PFSK-1 (cell line): ENCODE data around the gene THSD7B.

Experiments used
- FOXP2 ChIP-seq: optimal IDR thresholded peaks from 2 replicates; pipeline ENCODE3; 2011; ENCODE audit warnings: borderline replicate concordance, control low read depth, inconsistent platforms; ENCODE audit not compliant: insufficient read depth; ENCODE audit errors: extremely low read length, extremely low read depth
- SIN3A ChIP-seq: IDR thresholded peaks from 2 replicates; pipeline ENCODE4 v1.6.1; 2012; ENCODE audit warnings: mild to moderate bottlenecking, low read length, moderate library complexity, borderline replicate concordance; ENCODE audit not compliant: insufficient read depth
- TAF1 ChIP-seq: IDR thresholded peaks from 2 replicates; pipeline ENCODE4 v1.6.1; 2012; ENCODE audit warnings: low read length, control low read depth, borderline replicate concordance; ENCODE audit not compliant: insufficient read depth
- TF ChIP-seq, protein P1 (sequence below), 2 experiments: IDR thresholded peaks; 2 replicates each; pipeline versions ENCODE4 v1.6.1 to v1.8.0; 2011 to 2012; ENCODE audit warnings: low read depth in 2 of 2, low read length in 2 of 2, control low read depth in 1 of 2, inconsistent platforms in 1 of 2, mild to moderate bottlenecking in 1 of 2, moderate library complexity in 1 of 2; ENCODE audit not compliant: insufficient read depth in 1 of 2

- no peak for TF ChIP-seq FOXP2
- no peak for TF ChIP-seq SIN3A
- TF ChIP-seq TAF1: no peak
- TF ChIP-seq, protein P1, sequence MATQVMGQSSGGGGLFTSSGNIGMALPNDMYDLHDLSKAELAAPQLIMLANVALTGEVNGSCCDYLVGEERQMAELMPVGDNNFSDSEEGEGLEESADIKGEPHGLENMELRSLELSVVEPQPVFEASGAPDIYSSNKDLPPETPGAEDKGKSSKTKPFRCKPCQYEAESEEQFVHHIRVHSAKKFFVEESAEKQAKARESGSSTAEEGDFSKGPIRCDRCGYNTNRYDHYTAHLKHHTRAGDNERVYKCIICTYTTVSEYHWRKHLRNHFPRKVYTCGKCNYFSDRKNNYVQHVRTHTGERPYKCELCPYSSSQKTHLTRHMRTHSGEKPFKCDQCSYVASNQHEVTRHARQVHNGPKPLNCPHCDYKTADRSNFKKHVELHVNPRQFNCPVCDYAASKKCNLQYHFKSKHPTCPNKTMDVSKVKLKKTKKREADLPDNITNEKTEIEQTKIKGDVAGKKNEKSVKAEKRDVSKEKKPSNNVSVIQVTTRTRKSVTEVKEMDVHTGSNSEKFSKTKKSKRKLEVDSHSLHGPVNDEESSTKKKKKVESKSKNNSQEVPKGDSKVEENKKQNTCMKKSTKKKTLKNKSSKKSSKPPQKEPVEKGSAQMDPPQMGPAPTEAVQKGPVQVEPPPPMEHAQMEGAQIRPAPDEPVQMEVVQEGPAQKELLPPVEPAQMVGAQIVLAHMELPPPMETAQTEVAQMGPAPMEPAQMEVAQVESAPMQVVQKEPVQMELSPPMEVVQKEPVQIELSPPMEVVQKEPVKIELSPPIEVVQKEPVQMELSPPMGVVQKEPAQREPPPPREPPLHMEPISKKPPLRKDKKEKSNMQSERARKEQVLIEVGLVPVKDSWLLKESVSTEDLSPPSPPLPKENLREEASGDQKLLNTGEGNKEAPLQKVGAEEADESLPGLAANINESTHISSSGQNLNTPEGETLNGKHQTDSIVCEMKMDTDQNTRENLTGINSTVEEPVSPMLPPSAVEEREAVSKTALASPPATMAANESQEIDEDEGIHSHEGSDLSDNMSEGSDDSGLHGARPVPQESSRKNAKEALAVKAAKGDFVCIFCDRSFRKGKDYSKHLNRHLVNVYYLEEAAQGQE (IDR thresholded peaks at IDR 0.05; ENCODE audit: insufficient read depth in 1 of 2, low read depth in 2 of 2, low read length in 2 of 2): no peak
These were observed 669.8 kb downstream of the THSD7B start for GRCh38 chr2:137435162-137435561.
